GM12872 (cell line): ENCODE measurements around the gene TTLL11.

Source experiments
- CTCF ChIP-seq: IDR thresholded peaks from 3 replicates; pipeline ENCODE4 v1.5.1; 2011; ENCODE audit warnings: low read depth, mild to moderate bottlenecking, low read length, moderate library complexity; ENCODE audit not compliant: insufficient read depth

Gene TTLL11

GRCh38 chr9:122111413-122112085, 18.4 kb upstream of the TTLL11 start:
- TF ChIP-seq CTCF, result no peak

GRCh38 chr9:122110100-122110833, 17.2 kb upstream of the TTLL11 start:
- TF ChIP-seq CTCF, result no peak

GRCh38 chr9:122109035-122109813, 16.1 kb upstream of the TTLL11 start:
- no peak for TF ChIP-seq CTCF

GRCh38 chr9:122107291-122107805, 14.2 kb upstream of the TTLL11 start:
- no peak for TF ChIP-seq CTCF

GRCh38 chr9:122106576-122106975, 13.5 kb upstream of the TTLL11 start:
- no peak for TF ChIP-seq CTCF

- no peak for TF ChIP-seq CTCF
Measured at GRCh38 chr9:122103985-122104384, 10.9 kb upstream of the TTLL11 start.

- no peak for TF ChIP-seq CTCF
Measured at GRCh38 chr9:122102156-122102555, 9.0 kb upstream of the TTLL11 start.
